AG09309 (cell line): Measurements from ENCODE around the gene RNF123.

ENCODE experiments used
- DNase-seq: peaks from one replicate; pipeline ENCODE4 v3.0.0-alpha.2; 2010; ENCODE audit warnings: low read depth
- H3K4me3 ChIP-seq: 2 replicates; pipeline ENCODE4 v1.5.1; 2011; ENCODE audit warnings: mild to moderate bottlenecking, low read depth, low read length, moderate library complexity; ENCODE audit not compliant: control insufficient read depth
- TF ChIP-seq, protein P1 (sequence below): IDR thresholded peaks from 2 replicates; pipeline ENCODE4 v1.5.1; 2011; ENCODE audit warnings: mild to moderate bottlenecking, low read depth, low read length, inconsistent platforms; ENCODE audit not compliant: insufficient read depth, control insufficient read depth; ENCODE audit errors: missing control alignments

Gene RNF123

DNA sequence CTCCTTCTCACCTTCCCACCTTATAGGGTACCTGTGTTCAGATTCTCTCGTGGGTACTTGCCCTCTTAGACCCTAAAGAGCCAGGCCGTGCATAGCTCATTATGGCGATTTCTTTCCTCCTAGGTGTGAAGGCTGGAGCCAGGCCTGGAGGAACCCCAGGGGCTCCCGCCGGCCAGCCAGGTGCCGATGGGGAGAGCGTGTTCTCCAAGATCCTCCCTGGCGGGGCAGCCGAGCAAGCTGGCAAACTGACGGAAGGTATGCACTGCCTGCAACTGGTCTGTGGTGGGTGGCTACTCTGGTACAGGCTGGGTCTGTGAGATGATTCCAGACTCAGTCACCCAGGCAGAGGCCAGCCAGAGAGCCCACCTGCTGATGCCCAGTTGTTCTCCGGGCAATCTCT lies 25.1 kb upstream of the RNF123 start:
- DNase-seq: no peak
- TF ChIP-seq, protein P1, sequence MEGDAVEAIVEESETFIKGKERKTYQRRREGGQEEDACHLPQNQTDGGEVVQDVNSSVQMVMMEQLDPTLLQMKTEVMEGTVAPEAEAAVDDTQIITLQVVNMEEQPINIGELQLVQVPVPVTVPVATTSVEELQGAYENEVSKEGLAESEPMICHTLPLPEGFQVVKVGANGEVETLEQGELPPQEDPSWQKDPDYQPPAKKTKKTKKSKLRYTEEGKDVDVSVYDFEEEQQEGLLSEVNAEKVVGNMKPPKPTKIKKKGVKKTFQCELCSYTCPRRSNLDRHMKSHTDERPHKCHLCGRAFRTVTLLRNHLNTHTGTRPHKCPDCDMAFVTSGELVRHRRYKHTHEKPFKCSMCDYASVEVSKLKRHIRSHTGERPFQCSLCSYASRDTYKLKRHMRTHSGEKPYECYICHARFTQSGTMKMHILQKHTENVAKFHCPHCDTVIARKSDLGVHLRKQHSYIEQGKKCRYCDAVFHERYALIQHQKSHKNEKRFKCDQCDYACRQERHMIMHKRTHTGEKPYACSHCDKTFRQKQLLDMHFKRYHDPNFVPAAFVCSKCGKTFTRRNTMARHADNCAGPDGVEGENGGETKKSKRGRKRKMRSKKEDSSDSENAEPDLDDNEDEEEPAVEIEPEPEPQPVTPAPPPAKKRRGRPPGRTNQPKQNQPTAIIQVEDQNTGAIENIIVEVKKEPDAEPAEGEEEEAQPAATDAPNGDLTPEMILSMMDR: no peak

DNA sequence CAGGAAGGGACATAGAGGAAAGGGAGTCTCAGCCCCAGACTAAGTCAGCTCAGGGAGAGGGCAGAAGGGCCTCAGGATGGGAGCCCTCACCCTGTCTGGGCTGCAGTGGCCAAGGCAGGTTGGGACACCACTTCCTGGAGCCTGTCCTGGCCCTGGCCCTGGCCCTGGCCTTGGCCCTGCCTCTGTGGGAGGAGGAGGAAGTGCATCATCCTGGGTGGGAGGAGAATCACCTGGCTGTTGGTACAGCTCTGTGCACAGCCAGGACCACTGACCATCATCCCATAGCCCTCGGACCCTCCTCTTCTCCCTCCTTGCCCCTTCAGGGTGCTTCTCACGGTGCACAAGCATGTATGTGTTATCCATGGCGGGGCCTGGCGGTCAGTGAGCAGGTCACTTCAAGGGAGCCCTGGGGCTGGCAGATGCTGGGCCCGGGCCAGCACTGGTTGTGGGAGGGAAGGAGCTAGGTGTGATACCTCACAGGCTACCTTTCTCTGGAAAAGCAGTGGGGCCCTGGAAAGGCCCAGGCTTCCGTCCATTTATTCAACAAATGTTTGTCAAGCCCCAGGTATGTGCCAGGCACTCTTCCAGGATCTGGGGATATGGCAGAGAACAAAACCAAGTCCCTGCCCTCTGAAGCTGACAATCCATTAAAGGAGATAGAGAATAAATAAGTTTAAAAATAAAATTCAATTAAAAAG lies 23.4 kb upstream of the RNF123 start:
- TF ChIP-seq, protein P1: no peak
- H3K4me3 ChIP-seq: no peak overlapping the region
- no peak for DNase-seq

More for the DNA sequence above, 25.1 kb upstream of the RNF123 start:
- H3K4me3 ChIP-seq: no peak overlapping the region

DNA sequence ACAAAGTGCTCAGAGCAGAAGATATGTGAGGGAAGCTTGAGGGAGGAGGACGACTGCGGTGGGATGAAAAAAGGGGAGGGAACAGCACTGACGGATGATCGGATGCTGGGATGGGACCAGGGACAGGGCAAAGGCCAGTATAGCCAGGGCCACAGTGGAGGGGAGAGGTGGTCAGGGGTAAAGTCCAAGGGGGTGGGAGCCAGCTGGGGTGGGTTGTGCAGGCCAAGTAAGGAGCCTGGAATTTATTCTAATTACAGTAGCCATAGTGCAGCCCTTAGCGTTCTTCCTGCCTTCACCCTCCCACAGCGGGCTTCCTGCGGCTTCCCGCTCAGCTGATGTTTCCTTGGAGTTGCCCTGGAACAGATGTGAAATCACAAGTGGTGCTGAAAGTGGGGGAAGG lies 22.8 kb upstream of the RNF123 start:
- no peak for DNase-seq
- TF ChIP-seq, protein P1: no peak
- no peak overlapping the region for H3K4me3 ChIP-seq

DNA sequence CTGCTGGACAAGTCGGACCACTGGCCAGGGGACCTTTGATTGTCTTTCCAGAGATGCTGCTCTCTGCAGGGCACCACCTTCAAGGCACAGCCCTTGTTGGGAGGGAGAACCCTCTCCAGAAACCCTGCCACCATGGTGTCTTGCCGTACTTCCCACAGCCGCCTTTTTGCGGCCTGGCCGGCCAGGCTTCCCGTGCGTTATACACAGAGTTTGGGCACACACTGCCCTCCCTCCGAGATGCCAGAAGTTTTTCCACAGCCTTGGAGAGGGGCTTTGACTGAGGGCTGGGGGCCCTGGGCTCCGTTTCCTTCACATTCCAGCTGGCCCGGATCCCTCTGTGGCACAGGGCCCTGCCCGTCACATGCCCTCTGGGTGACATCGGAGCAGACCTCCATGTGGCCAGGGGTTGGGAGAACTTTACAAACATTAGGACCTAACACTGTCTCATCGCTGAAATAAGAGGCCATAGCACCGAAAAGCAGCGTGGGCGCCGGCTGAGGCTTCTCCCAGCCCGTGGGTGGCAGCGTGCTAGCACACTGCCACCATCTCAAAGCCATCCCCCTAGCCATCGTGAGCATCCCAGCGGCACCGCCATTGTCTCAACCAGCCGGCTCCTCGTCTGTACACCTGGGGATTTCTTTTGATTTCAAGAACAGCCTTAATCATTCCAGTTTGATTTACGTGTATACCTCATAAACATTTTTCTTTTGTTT lies 21.5 kb upstream of the RNF123 start:
- DNase-seq: no peak
- H3K4me3 ChIP-seq: no peak overlapping the region
- TF ChIP-seq, protein P1: no peak

DNA sequence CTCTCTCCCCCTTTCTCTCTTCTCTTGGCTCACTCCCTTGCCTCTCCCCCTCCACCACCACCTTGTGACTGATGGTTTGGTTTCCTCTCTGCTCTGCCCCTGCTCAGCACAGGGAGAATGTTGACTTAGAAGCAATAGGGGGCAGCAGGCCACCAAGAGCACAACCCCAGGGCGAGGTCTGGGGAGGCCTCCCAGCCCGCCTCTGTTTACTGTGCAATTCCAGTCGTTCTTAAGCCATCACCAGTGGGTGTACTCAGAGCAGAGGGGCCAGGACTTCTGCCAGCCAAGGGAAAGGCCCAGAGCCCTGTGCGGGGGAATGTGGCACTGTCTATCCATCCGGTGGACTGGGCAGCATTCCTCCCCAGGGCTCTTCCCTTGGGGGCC lies 21.0 kb upstream of the RNF123 start:
- DNase-seq: no peak
- no peak overlapping the region for H3K4me3 ChIP-seq
- TF ChIP-seq, protein P1: no peak

DNA sequence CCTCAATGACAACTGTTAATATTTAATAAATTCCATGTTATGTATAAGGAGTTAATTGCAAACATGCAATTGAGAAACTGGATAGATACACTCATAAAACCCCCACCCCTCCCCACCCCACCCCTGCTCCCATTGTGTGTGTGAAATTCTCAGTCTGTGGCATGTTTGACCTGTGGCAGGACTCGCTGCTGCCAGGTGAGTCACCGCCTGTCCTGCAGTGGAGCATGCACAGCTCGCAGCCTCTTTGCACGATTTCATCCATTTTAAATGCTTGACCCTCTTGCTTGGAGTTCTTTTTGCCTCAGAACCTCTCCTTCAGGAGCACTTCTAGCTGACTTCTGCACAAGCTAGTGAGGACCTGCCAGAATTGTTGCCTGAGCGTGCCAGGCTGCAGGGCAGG lies 20.5 kb upstream of the RNF123 start:
- TF ChIP-seq, protein P1: no peak
- H3K4me3 ChIP-seq: no peak overlapping the region
- no peak for DNase-seq
